Dendritic cell treated with granulocyte-macrophage colony-stimulating factor and Interleukin-4, amounts not matched to agents 40 ng/mL and 50 ng/mL, for 4 days (primary cell): ENCODE measurements around the gene DCST1.

ENCODE experiments used
- H3K27ac Mint-ChIP-seq: one replicate; pipeline ENCODE4 v1.8.0; 2022; ENCODE audit warnings: mild to moderate bottlenecking, mixed read lengths
- H3K27me3 Mint-ChIP-seq: one replicate; pipeline ENCODE4 v1.8.0; 2022; ENCODE audit warnings: mild to moderate bottlenecking, mixed read lengths
- H3K36me3 Mint-ChIP-seq: one replicate; pipeline ENCODE4 v1.8.0; 2022; ENCODE audit warnings: low read depth, mixed read lengths
- H3K4me1 Mint-ChIP-seq: one replicate; pipeline ENCODE4 v1.8.0; 2022; ENCODE audit warnings: low read depth, mixed read lengths
- H3K4me3 Mint-ChIP-seq: one replicate; pipeline ENCODE4 v1.8.0; 2022; ENCODE audit warnings: mild to moderate bottlenecking, moderate library complexity, mixed read lengths
- H3K9me3 Mint-ChIP-seq: one replicate; pipeline ENCODE4 v1.8.0; 2022; ENCODE audit warnings: mixed read lengths
- intact Hi-C: fragments of 100-400 bp; cut with micrococcal nuclease; formaldehyde crosslinking; loops from one replicate; pipeline ENCODE4 v1.15.0; 2022

The DCST1 gene

DNA sequence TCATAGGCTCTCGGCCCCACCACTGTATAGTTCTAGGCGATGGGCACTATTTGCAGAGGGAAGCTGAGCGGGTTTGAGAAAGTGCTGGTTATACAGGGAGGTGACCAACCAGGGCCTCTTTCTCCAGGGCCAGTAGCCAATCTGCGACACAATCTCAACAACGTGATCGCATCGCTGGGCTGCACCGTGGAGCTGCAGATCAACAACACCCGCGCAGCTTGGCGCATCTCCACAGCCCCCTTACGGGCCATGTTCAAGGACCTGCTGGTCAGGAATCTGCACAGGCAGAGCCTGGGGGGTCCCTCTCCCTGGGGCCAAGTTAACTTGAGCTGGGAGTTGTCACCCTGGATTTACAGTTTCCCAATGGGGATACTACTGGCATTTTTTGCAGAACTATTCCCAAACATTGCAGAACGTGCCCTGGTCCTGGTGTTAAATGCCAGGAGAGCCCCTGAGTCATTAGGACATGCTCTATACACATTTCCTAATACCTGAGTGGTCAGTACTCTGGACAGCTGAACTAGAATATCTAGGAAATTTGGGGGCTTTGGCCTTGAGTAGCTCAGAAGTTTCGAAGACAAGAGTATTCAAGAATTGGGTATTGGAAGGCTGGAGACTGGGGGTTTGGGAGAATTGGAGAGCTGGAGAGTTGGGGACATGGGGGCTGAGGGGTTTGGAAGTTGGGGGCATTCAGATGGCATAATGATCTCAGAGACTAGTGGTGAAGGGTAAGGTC is 6.9 kb downstream of the DCST1 start:
- intact Hi-C loops = no loop called here
- Mint-ChIP-seq H3K4me3 (no peak overlapping the region), H3K36me3 (no peaks in the 10 kb centered on the region), H3K4me1 (peaks cover 47% of the 10 kb centered on the region), H3K9me3 (no peaks in the 10 kb centered on the region), H3K27me3 (peaks cover 39% of the 10 kb centered on the region), H3K27ac (no peak overlapping the region)

DNA sequence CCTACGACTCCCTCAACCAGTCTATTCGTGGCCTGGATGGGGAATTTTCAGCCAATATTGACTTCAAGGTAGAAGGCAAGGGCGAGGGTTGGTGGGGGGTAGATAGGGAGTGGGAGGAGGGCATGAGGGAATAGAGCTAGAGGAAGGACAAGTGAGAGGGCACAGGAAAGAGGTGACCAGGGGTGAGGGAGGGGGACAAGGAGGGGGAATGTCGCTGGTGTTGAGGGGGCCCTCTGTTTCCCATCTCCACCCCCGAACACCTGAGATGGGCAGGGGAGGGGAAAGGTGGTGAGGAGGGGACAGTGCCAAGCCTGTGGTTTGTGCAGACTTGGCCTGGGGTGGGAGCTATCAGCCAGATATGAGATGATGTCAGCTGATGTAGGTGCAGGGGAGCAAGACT is 9.2 kb downstream of the DCST1 start:
- peaks cover 37% of the 10 kb centered on the region for H3K27me3 Mint-ChIP-seq
- no peak overlapping the region for H3K27ac Mint-ChIP-seq
- no peak overlapping the region for H3K4me3 Mint-ChIP-seq
- H3K36me3 Mint-ChIP-seq = no peaks in the 10 kb centered on the region
- peaks cover 32% of the 10 kb centered on the region for H3K4me1 Mint-ChIP-seq
- intact Hi-C loops = no loop called here
- H3K9me3 Mint-ChIP-seq = no peaks in the 10 kb centered on the region

DNA sequence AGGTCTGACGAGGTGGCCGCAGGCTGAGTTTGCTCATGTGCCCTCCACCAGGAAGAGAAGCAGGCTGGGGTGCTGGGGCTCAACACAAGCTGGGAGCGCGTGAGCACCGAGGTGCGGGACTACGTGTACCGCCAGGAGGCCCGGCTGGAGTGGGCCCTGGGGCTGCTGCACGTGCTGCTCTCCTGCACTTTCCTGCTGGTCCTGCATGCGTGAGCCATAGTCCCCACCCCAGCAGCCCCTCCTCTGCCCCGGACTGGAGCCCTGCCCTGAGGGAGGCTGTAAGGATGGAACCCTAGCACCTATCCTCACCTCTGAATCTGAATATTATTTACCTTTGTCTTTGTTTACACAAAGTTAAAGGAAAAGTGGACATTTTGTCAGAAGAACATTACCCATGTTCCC is 9.7 kb downstream of the DCST1 start:
- no peaks in the 10 kb centered on the region for H3K9me3 Mint-ChIP-seq
- no peaks in the 10 kb centered on the region for H3K36me3 Mint-ChIP-seq
- H3K27ac Mint-ChIP-seq = peak overlapping the region; percentile 6
- peaks cover 33% of the 10 kb centered on the region for H3K27me3 Mint-ChIP-seq
- H3K4me3 Mint-ChIP-seq = no peak overlapping the region
- intact Hi-C loops = no loop called here
- peaks cover 31% of the 10 kb centered on the region for H3K4me1 Mint-ChIP-seq

DNA sequence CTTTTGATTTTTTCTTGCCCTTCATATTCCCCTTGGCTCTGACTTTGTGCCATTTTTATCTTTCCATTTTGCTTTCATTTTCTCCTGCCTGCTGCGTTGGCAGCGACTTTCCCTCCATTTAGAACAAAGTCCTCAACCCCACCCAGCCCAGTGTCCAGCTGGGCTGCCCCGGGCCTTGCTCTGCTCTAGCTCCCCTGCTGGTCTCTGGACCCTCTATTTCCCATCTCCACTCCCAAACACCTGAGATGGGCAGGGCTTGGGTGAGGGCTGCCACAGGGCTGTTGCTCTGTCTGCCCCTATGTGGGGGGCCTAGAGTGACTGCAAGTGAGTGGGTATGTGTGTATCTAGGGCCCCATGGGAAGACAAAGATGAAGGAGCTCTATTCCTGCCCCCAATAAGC is 10.2 kb downstream of the DCST1 start:
- intact Hi-C loops = no loop called here
- Mint-ChIP-seq H3K27ac (peak overlapping the region; percentile 6), H3K4me1 (peaks cover 26% of the 10 kb centered on the region), H3K9me3 (no peaks in the 10 kb centered on the region), H3K4me3 (no peak overlapping the region), H3K27me3 (peaks cover 29% of the 10 kb centered on the region), H3K36me3 (no peaks in the 10 kb centered on the region)

DNA sequence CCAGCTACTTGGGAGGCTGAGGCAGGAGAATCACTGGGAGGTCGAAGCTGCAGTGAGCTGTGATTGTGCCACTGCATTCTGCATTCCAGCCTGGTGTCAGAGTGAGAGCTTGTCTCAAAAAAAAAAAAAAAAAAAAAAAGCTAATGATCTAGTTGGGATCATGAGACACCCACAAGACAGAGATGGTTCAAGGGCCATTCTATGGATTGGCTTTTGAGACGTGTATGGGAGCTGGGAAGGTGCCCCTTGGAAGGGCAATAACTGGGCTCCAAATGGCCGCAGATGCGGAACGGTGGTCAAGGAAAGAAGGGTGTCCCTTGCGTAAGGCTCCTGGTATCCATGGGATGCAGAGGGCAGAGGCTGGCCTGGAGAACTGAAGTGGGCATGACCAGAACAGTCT is 10.7 kb downstream of the DCST1 start:
- peak overlapping the region; percentile 42 for H3K27ac Mint-ChIP-seq
- H3K27me3 Mint-ChIP-seq = peaks cover 24% of the 10 kb centered on the region

DNA sequence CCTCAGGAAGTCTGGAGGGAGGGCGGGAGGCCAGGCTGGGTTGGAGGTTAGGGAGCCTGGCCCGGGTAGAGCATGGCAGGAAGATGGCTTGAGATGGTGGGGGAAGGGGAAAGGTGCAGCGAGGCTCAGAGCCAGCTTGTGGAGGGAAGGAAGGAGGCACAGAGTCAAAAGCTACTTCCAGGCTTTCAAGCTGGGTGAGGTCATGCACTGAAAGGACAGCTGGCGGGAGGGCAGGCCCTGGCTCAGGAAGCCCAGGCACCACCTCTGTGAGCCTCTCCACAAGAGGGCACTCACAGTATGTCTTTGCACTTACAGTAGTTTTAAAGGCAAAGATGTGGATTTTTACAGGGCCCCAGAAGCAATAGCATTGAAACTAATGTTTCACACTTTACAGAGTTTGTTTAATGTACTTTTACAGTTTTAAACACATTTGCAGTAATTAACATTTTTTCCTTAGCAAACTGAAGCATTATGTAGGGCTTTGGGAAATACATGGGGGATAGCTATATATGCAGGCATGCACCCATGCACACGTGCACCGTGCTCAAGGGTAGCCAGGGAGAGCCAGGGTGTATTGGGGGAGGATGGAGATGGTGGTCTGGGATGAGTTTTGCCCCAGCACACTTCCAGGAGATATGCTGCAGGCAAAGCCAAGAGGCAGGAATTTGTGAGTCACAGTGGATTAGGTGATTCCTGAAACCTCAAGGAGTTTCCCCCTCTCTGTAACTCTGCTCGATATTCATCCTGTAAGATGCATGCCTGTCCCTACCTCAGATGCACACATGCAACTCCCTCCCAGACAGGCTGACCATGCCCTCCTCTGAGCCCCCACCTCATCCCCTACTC is 11.4 kb downstream of the DCST1 start:
- intact Hi-C loops = loop anchor here (1.0 kb wide), 2 partner anchors 16 to 39 kb away; no protein-coding TSS in a partner anchor
- Mint-ChIP-seq H3K9me3 (no peaks in the 10 kb centered on the region), H3K27me3 (peaks cover 21% of the 10 kb centered on the region), H3K27ac (peak overlapping the region; percentile 42), H3K4me3 (no peak overlapping the region), H3K36me3 (no peaks in the 10 kb centered on the region), H3K4me1 (peaks cover 26% of the 10 kb centered on the region)

More for the DNA sequence above, 10.7 kb downstream of the DCST1 start:
- intact Hi-C loops = no loop called here
- Mint-ChIP-seq H3K9me3 (no peaks in the 10 kb centered on the region), H3K4me1 (peaks cover 21% of the 10 kb centered on the region), H3K4me3 (no peak overlapping the region), H3K36me3 (no peaks in the 10 kb centered on the region)

DNA sequence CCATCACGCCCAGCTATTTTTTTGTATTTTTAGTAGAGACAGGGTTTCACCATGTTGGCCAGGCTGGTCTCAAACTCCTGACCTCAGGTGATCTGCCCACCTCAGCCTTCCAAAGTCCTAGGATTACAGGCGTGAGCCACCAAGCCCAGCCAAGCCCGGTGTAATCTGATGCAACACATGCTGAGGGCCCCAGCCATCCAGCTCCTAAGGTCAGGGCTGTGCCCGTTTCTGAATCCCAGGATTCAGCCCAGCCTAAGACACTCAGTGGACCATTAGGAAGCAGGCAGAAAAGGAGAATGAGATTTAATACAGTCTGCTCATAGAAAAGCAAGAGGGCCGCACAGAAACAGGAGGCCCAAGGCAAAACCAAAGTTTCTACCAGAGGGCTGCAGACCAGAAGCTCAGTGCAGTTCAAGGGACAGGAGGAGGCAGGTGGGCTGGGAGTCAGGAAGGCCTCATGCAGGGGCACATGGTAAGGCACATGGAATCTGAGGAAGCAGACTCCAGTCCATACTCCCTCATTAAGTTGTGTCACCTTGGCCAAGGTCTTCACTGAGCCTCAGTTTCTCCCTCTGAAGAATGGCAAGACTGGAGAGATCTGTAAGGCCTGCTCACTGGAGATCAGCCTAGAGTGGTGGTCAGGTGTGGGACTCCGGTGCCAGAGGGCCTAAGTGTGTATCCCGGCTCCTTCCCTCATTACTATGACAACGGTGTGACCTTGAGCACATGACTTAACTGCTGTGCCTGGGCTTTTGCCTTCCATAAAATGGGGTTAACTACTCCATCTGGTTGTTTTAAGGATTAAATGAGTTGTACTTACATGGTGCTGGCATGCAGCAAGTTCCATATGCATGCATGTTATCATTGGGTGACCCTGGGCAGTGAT is 15.1 kb downstream of the DCST1 start:
- no peaks in the 10 kb centered on the region for H3K9me3 Mint-ChIP-seq
- H3K27ac Mint-ChIP-seq = no peak overlapping the region
- no peak overlapping the region for H3K4me3 Mint-ChIP-seq
- intact Hi-C loops = no loop called here
- peaks cover 53% of the 10 kb centered on the region for H3K4me1 Mint-ChIP-seq
- peaks cover 3% of the 10 kb centered on the region for H3K27me3 Mint-ChIP-seq
- peaks cover 23% of the 10 kb centered on the region for H3K36me3 Mint-ChIP-seq

DNA sequence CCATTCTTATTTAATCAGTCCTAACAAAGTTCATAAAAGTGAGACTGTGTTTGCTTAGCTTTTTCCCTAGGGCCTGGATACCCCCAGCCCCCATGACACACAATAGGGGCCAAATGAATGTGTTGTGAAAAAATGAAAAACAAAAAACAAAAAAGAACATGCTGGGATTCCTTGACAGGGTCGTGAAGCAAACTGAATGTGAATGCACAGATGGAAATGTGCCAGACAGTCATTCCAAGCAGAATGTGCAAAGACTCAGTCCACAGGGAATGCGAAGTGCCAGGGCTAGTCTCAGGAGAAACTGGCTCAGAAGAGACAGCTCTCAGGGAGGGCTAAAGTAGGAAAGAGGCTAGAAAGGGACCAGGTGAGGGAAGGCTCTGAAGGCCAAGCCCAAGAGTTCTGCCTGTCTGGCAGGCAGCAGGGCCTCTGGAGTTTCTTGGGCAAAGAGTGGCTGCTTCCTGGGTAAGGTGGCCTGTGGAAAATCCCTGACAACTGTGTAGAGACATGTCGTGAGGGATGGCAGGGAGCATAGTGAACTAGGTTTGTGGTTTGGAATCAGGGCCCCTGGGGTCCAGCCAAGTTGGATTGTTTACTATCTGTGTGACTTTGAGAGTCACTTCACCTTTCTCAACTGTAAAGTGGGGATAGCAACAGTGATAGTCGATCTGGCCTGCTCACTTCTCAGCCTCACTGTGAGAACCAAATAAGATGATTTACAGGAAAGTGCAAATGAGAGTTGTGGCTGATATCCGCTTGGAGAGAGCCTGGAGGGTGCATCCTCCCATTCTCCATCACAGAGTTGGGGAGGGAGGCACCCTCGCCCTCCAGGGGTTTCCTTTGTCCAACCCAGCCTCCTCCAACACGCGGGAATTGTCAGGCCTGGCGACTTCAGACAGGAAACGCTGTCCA is 16.3 kb downstream of the DCST1 start:
- H3K4me1 Mint-ChIP-seq = peaks cover 45% of the 10 kb centered on the region
- intact Hi-C loops = loop anchor here (2.0 to 5.0 kb wide), 2 partner anchors 33 to 113 kb away; partner anchors contain the start of gene PMVK
- peak overlapping the region; percentile 90 for H3K27ac Mint-ChIP-seq

DNA sequence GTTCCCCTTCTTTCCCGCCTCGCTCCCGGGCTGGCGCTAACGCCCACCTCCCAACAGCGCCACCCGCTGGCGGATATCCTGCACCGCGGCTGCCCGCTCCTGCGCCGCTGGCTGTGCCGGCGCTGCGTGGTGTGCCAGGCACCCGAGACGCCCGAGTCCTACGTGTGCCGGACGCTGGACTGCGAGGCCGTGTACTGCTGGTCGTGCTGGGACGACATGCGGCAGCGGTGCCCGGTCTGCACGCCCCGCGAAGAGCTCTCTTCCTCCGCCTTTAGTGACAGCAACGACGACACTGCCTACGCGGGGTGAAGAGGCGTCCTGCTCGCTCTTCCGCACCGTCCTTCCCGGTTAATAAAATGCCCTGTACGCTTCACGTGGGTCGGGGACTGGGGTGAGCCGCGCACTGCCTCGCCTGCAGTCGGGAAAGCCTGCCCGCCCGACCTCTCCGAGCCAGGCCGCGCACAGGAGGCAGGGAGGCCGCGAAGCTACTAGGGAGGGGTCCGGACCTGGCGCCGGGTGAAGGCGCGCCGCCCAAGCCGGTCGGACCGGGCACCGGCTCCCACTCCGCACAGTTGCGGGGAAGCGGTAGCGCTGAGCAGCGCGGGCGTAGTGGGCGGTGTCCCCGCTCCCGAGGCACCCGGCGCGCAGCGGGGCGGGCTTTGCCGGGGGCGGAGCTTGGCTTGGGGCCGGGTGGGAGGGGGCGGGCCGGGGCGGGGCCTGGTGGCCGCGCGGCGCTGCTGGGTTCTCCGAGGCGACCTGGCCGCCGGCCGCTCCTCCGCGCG is 17.1 kb downstream of the DCST1 start, which contains the start of gene ADAM15:
Gene ADAM15 (plus strand): TSS at position 757 of the 782 bp plus-strand sequence. CDS start 71 bp downstream, outside the sequence.
- peaks cover 3% of the 10 kb centered on the region for H3K27me3 Mint-ChIP-seq
- intact Hi-C loops = loop anchor here (1.0 to 5.0 kb wide), 3 partner anchors 33 to 114 kb away; partner anchors contain the start of genes CKS1B and PMVK
- H3K9me3 Mint-ChIP-seq = no peaks in the 10 kb centered on the region
- H3K4me3 Mint-ChIP-seq = peak within 1 kb of the TSS; percentile 87
- peaks cover 42% of the 10 kb centered on the region for H3K36me3 Mint-ChIP-seq
- peak within 1 kb of the TSS; percentile 90 for H3K27ac Mint-ChIP-seq
- H3K4me1 Mint-ChIP-seq = peaks cover 37% of the 10 kb centered on the region

More for the DNA sequence above, 16.3 kb downstream of the DCST1 start:
- peaks cover 34% of the 10 kb centered on the region for H3K36me3 Mint-ChIP-seq
- peak overlapping the region; percentile 87 for H3K4me3 Mint-ChIP-seq
- H3K27me3 Mint-ChIP-seq = peaks cover 3% of the 10 kb centered on the region
- no peaks in the 10 kb centered on the region for H3K9me3 Mint-ChIP-seq

DNA sequence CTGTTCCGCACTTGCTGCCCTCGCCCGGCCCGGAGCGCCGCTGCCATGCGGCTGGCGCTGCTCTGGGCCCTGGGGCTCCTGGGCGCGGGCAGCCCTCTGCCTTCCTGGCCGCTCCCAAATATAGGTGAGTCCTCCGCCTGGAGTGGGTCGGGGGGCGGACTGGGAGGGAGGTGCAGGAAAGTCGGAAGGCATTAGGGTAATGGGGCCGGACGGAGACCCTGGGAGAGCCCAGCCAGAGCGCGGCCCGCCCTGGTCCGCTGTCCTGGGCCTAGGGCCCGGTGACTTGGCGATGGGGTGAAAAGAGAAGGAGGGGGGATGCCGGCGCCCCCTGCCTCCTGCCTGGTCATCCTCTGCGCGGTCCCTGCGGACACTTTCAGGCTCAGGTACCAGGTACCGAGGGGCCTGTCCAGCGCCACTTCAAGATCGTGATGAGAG is 17.7 kb downstream of the DCST1 start:
- intact Hi-C loops = loop anchor here (1.0 to 5.0 kb wide), 3 partner anchors 34 to 115 kb away; partner anchors contain the start of genes CKS1B and PMVK
- Mint-ChIP-seq H3K36me3 (peaks cover 48% of the 10 kb centered on the region), H3K9me3 (no peaks in the 10 kb centered on the region), H3K27ac (peak overlapping the region; percentile 90), H3K4me1 (peaks cover 40% of the 10 kb centered on the region), H3K27me3 (peaks cover 2% of the 10 kb centered on the region), H3K4me3 (peak overlapping the region; percentile 87)

DNA sequence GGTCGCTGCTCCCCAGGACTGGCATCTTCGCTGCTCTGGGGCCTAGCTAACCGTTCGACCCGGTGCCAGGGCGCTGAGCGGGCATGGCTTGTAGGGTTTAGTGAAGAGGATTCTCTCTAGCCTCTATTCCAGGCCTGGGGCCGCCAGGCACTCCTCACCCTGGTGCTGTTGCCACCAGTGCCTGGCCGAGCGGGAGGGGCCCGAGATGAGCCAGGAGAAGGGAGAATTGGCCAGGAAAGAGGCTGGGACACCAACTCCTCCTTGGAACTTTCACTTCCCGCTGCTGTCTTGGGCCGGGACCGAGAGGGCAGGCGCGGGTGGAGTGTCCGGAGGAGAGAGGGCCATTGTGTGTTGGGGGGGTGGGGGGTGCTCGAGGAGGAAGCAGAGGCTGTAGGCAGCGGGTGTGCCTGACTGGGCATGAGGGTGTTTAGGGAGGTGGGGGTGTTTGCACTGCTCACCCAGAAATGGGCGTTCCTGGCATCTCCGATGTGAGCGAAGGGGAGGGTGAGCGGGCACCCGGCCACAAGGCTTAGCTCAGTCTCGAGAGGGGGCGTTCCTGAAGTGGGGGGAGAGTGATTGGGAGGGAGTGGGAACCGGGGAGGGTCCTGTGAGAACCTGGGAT is 18.3 kb downstream of the DCST1 start:
- intact Hi-C loops = loop anchor here (1.0 to 5.0 kb wide), 3 partner anchors 35 to 115 kb away; partner anchors contain the start of genes CKS1B and PMVK
- peaks cover 41% of the 10 kb centered on the region for H3K4me1 Mint-ChIP-seq
- peak overlapping the region; percentile 87 for H3K4me3 Mint-ChIP-seq
- peaks cover 53% of the 10 kb centered on the region for H3K36me3 Mint-ChIP-seq
- peak overlapping the region; percentile 90 for H3K27ac Mint-ChIP-seq
- no peaks in the 10 kb centered on the region for H3K9me3 Mint-ChIP-seq
- no peaks in the 10 kb centered on the region for H3K27me3 Mint-ChIP-seq
